ENCODE data around the gene MAGI2.
"Not testable (repeated sequence)": the region's sequence is repeated elsewhere in the genome, so short reads cannot be mapped to it uniquely, and the experiment has no call there.

Gene MAGI2

DNA sequence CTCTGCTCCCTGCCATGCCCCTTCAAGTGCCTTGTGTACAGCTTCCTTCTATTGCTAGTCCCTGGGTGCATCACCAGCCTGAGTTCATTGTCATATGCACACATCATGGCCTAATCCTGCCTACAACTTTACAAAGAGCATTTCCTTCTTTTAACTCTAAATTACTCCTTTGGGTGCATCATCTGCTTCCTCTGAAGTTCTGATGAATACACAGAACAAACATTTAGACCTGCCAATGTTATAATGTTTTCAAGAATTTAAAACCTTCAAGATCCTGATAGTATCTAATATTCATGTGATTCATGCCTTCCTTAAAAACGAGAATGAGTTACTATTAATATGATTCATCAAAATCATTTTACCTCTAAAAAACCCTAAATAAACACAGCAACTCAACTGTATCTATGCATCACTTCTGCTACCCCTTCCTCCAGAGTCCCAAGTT is 357.1 kb downstream of the MAGI2 start:
- DNase-seq = no peak
- Mint-ChIP-seq H3K27ac (no peak overlapping the region), H3K4me1 (no peaks in the 10 kb centered on the region), H3K4me3 (no peak overlapping the region), H3K36me3 (ENCODE audit: low read depth) (no peaks in the 10 kb centered on the region), H3K9me3 (no peaks in the 10 kb centered on the region), H3K27me3 (no peaks in the 10 kb centered on the region)
- no peak for ATAC-seq

DNA sequence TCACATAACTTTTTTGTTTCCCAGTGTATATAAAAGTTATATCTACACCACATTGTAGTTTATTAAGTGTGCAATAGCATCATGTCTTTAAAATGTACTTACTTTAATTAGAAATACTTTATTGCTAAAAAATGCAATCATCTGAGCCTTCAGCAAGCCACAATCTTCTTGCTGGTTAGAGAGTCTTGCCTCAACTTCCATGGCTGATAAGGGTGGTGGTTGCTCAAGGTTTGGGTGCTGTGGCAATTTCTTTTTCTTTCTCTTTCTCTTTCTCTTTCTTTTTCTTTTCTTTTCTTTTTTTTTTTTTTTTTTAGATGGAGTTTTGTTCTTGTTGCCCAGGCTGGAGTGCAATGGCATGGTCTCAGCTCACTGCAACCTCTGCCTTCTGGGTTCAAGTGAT is 360.0 kb downstream of the MAGI2 start:
- Mint-ChIP-seq H3K9me3 (no peaks in the 10 kb centered on the region), H3K27ac (no peak overlapping the region), H3K4me3 (no peak overlapping the region), H3K36me3 (ENCODE audit: low read depth) (no peaks in the 10 kb centered on the region), H3K27me3 (no peaks in the 10 kb centered on the region), H3K4me1 (no peaks in the 10 kb centered on the region)
- ATAC-seq (no peak), DNase-seq (no peak)

DNA sequence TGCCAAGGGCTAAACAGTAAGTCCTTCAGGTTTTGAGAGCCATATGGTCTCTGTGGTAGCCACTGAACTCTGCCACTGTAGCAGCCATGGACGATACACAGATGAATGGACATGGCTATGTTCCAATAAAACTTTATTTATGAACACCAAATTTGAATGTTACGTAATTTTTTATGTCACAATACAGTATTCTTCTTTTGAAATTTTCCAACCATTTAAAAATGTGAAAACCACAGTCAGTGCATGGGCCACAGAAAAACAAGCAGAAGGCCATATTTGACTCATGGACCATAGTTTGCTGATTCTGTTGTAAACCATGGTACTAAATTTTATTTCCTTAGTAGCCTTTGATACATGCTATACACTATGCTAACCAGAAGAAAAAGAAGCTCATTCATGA is 361.8 kb downstream of the MAGI2 start:
- peaks cover 4% of the 10 kb centered on the region for H3K9me3 Mint-ChIP-seq
- H3K4me3 Mint-ChIP-seq = no peak overlapping the region
- H3K36me3 Mint-ChIP-seq (ENCODE audit: low read depth) = no peaks in the 10 kb centered on the region
- ATAC-seq = no peak
- H3K27ac Mint-ChIP-seq = no peak overlapping the region
- no peaks in the 10 kb centered on the region for H3K4me1 Mint-ChIP-seq
- no peak for DNase-seq
- peaks cover 1% of the 10 kb centered on the region for H3K27me3 Mint-ChIP-seq

DNA sequence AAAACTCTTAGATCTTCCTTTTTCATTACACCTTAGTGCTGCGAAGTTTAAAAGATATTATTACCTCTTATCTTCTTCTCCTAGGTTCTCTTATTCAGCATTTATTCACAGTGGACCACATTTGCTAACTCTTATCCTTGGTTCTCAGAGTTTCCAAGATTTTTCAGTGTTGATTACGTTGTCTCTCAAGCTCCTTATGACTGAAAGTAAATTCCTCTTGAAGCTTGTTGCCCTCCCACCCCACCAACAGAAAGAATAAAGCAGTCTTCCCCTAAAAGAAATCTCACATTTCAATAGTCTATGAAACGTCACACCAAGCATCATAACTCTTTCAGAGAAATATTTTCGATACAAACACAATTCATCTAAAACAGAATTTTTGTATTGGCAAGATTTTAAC is 362.5 kb downstream of the MAGI2 start:
- Mint-ChIP-seq H3K27me3 (peaks cover 1% of the 10 kb centered on the region), H3K4me3 (no peak overlapping the region), H3K36me3 (ENCODE audit: low read depth) (no peaks in the 10 kb centered on the region), H3K4me1 (no peaks in the 10 kb centered on the region), H3K27ac (no peak overlapping the region), H3K9me3 (peaks cover 4% of the 10 kb centered on the region)
- DNase-seq = no peak
- ATAC-seq = no peak

DNA sequence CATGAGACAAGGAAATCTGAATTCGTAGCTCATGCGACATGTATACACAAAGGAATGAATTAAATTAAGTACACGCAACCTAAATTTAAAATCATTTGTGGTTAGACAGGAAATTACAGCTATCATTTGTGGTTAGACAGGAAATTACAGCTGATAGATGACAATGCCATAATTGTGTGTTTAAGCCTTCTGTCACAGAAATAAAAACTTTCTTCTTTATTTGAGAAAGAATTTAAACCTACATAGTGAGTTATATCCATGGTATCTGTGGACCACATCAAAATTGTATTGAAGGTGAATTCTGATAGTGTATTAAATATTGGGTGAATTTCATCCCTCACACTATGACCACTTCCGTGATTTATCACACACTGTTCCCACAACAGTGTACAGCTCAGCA is 362.9 kb downstream of the MAGI2 start:
- H3K4me3 Mint-ChIP-seq = no peak overlapping the region
- H3K9me3 Mint-ChIP-seq = peaks cover 6% of the 10 kb centered on the region
- H3K36me3 Mint-ChIP-seq (ENCODE audit: low read depth) = no peaks in the 10 kb centered on the region
- ATAC-seq (no peak), DNase-seq (no peak)
- peaks cover 1% of the 10 kb centered on the region for H3K27me3 Mint-ChIP-seq
- H3K27ac Mint-ChIP-seq = no peak overlapping the region
- no peaks in the 10 kb centered on the region for H3K4me1 Mint-ChIP-seq

DNA sequence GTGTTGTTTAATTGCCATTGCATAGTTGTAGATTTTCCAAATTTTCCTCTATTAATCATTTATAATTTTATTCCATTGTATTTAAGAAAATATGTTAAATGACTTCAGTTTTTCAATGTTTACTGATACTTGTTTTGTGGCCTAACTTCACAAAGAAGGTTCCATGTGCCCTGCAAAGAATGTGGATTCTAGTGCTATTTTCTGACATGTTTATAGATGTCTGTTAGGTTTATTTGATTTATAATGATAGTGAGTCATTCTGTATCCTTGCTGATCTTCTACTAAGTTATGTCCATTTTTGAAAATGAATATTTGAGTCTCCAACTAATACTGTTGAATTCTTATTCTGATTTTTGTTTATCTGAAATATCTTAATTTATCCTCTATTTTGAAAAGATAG is 369.0 kb downstream of the MAGI2 start:
- DNase-seq (no peak), ATAC-seq (no peak)
- Mint-ChIP-seq H3K36me3 (ENCODE audit: low read depth) (no peaks in the 10 kb centered on the region), H3K4me1 (no peaks in the 10 kb centered on the region), H3K4me3 (no peak overlapping the region), H3K27ac (no peak overlapping the region), H3K27me3 (peaks cover 1% of the 10 kb centered on the region), H3K9me3 (peaks cover 13% of the 10 kb centered on the region)

DNA sequence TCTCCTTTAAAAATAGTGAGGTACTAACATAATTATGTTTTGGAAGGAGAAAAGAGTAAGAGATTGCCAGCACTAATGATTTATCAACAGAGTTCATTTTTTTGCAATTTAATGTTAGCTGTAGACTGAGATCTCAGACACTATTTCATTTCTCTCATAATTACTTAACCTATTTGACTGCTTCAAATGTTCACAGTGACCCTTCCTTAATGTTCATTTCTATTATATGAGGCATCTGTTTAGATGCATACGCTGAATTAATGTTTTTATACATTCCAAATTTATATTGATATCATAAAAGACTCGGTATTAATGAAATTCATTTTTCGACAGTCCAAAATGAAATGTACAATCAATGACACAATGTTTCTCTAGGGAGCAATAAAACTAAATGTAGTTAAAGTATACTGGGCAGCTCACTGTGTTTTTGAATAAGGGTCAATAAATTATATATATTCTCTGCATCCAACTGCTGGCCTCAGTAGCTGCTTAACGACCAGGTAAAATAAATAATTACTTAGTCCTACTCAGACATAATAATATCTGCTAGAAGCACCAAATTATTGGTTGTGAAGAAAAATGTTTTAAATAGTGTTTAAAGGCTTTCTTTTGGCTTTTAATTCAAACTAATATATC is 373.4 kb downstream of the MAGI2 start:
- no peak for ATAC-seq
- H3K4me1 Mint-ChIP-seq = no peaks in the 10 kb centered on the region
- no peak for DNase-seq
- H3K9me3 Mint-ChIP-seq = peaks cover 5% of the 10 kb centered on the region
- H3K4me3 Mint-ChIP-seq = no peak overlapping the region
- H3K27ac Mint-ChIP-seq = no peak overlapping the region
- H3K36me3 Mint-ChIP-seq (ENCODE audit: low read depth) = no peaks in the 10 kb centered on the region
- no peaks in the 10 kb centered on the region for H3K27me3 Mint-ChIP-seq

DNA sequence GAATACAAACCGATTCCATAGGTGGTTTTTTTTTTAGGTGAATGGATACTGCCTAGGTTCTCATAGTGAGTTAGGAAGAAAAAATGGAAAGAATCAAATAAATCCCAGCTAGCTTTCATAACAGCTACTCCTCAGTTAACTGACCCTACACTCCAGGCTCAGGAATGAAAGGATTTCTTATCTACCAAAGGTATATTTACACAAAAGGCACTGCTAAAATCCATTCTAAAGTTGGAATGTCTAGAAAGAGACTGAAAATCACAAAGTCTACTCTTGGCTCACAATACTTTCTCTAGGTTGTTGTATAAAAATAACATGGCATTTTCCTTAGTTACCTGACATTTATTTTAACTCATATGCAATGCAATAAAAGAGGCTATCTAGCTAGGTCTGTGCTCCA is 375.2 kb downstream of the MAGI2 start:
- no peak for ATAC-seq
- peaks cover 8% of the 10 kb centered on the region for H3K9me3 Mint-ChIP-seq
- no peaks in the 10 kb centered on the region for H3K4me1 Mint-ChIP-seq
- H3K4me3 Mint-ChIP-seq = no peak overlapping the region
- no peak for DNase-seq
- no peak overlapping the region for H3K27ac Mint-ChIP-seq
- no peaks in the 10 kb centered on the region for H3K27me3 Mint-ChIP-seq
- no peaks in the 10 kb centered on the region for H3K36me3 Mint-ChIP-seq (ENCODE audit: low read depth)

DNA sequence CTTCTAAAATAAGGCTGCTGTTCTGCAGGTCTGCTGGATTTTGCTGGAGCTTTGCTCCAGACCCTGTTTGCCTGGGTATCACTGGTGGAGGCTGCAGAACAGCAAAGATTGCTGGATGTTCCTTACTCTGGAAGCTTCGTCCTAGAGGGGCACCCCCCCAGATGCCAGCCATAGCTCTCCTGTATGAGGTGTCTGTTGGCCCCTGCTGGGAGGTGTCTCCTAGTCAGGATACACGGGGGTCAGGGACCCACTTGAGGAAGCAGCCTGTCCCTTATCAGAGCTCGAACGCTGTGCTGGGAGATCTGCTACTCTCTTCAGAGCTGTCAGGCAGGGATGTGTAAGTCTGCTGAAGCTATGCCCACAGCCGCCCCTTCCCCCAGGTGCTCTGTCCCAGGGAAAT is 382.3 kb downstream of the MAGI2 start:
- peaks cover 17% of the 10 kb centered on the region for H3K9me3 Mint-ChIP-seq
- H3K27me3 Mint-ChIP-seq; H3K27ac Mint-ChIP-seq; H3K4me3 Mint-ChIP-seq; DNase-seq; H3K36me3 Mint-ChIP-seq (ENCODE audit: low read depth); ATAC-seq; H3K4me1 Mint-ChIP-seq: not testable (repeated sequence)

DNA sequence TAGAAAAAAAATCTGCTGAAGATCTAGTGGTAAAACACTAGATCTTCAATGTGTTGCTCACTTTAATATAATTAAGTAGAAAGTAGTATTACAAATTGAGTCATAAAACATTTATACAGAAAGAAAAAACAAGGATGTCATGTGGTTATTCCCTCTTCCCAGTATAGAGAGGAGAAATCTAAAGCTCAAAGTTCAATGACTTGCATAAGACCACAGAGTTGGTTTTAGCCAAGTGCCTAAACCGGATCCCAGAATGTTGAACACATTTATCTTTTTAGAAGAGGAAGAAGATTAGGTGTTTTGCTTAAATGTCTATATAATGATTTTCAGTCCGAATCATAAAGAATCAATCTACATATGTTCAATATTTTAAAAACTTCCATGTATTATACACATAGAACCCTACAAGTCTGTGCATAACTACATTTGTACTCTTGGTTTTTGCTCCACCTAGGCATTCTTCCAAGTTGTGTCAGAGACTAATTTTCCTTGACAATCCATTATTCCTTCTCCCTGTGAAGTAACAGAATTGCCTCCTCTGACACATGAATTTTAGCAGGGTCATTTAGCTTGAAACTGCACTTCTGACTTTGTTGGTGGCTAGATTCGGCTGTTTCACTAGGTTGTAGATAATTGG is 389.2 kb downstream of the MAGI2 start:
- peaks cover 17% of the 10 kb centered on the region for H3K9me3 Mint-ChIP-seq
- H3K27ac Mint-ChIP-seq = no peak overlapping the region
- no peak for DNase-seq
- no peak for ATAC-seq
- no peaks in the 10 kb centered on the region for H3K27me3 Mint-ChIP-seq
- H3K4me3 Mint-ChIP-seq = no peak overlapping the region
- no peaks in the 10 kb centered on the region for H3K36me3 Mint-ChIP-seq (ENCODE audit: low read depth)
- no peaks in the 10 kb centered on the region for H3K4me1 Mint-ChIP-seq

DNA sequence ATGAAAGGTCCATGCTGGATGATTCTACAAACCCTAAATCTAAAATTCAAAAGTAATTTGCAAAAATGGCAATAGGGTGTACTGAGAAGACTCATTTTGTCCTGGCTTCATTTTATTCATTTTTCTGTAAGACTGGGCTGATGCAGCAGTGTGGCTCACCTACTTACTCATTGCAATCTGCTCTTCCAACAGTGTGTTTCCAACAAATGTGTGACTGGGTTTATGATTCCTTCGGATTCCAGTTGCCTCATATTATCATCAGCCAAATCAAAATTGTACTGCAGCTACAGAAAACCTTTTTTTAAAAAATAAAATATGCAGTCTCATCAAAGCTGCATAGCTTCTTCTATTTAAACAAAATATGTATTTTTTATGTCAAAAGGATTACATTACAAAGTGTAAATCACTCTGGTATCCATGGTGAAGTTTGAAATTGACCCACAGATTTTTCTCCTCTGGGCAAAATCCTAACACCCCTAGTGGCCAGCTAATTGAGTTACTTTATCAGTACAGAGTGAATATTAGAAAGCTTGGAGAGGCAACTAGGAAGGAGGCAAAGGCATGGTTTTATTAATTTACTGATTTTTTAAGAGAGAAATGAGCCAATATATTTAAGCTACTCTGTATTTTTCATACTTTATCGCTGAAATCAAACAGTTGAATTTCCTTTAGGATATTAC is 390.3 kb downstream of the MAGI2 start:
- no peaks in the 10 kb centered on the region for H3K36me3 Mint-ChIP-seq (ENCODE audit: low read depth)
- ATAC-seq (no peak), DNase-seq (no peak)
- H3K9me3 Mint-ChIP-seq = peaks cover 10% of the 10 kb centered on the region
- no peak overlapping the region for H3K4me3 Mint-ChIP-seq
- H3K27ac Mint-ChIP-seq = no peak overlapping the region
- H3K4me1 Mint-ChIP-seq = no peaks in the 10 kb centered on the region
- H3K27me3 Mint-ChIP-seq = no peaks in the 10 kb centered on the region

DNA sequence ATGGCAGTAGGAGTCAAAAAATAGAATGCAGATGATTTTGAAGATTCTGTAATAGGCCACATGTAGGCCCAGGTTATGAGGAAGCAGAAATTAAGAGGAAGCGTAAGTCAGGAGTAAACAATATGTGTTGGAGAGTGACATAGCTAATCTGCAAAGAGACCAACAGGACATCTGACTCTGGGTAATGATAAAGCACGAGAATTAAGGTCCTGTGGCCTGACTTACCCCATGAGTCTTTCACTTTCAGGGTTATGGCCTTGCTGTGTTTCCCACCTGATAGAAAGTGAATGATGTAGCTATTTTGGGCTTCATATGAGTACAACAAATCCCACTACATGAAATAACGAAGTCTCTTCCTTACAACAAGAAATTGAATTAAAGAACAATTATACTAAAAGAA is 393.0 kb downstream of the MAGI2 start:
- H3K27me3 Mint-ChIP-seq = no peaks in the 10 kb centered on the region
- H3K27ac Mint-ChIP-seq = no peak overlapping the region
- no peak for ATAC-seq
- H3K4me3 Mint-ChIP-seq = no peak overlapping the region
- no peak for DNase-seq
- H3K36me3 Mint-ChIP-seq (ENCODE audit: low read depth) = no peaks in the 10 kb centered on the region
- peaks cover 8% of the 10 kb centered on the region for H3K9me3 Mint-ChIP-seq
- no peaks in the 10 kb centered on the region for H3K4me1 Mint-ChIP-seq

DNA sequence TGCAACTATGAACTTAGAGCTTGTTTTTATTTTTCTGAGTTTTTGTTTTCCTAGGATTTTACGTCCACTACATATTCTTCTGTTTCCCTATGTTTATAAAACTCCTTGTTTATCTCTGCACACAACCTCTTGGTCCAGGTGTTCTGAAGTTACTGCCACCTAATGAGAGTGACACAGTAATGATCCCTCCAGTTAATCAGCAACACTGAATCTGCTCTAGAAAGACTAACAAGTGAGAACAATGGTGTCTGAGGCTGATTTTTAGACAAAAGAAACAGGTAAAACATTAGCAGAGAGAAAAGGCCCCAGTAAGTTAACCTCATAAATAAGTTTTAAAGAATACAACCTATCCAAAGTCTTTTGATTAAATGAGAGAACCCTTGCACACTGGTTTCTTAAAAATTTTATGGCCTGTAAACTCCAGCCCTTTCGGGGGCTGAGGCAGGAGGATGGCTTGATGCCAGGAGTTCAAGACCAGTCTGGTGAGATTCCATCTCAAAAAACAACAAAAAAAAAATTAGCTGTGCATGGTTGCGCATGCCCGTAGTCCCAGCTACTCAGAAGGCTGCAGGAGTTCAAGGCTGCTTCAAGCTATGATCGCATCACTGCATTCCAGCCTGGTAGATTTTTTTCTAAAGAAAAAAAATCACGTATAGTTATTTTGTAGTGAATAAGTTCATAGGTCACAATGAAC is 397.6 kb downstream of the MAGI2 start:
- H3K27me3 Mint-ChIP-seq = no peaks in the 10 kb centered on the region
- DNase-seq (no peak), ATAC-seq (no peak)
- H3K27ac Mint-ChIP-seq = no peak overlapping the region
- no peak overlapping the region for H3K4me3 Mint-ChIP-seq
- H3K9me3 Mint-ChIP-seq = peaks cover 3% of the 10 kb centered on the region
- no peaks in the 10 kb centered on the region for H3K4me1 Mint-ChIP-seq
- H3K36me3 Mint-ChIP-seq (ENCODE audit: low read depth) = no peaks in the 10 kb centered on the region

DNA sequence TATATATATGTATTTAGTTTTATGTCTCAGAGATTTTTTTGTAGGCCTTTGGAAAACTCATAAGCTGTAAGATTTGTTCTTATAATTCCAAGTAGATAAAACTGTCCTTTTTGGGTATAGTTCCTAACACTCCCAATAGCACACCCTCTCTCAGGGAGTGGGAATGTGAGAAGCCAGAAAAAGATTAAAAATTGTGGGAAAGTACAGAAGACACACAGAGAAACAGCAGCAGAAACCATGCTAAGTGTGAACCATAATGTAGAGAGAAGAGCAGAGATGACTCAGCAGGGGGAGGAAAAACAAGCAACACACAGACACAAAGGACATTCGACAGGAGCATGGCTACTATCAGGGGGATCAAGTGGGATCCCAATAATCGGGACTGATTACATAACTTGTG is 401.6 kb downstream of the MAGI2 start:
- ATAC-seq = no peak
- no peak for DNase-seq
- no peak overlapping the region for H3K4me3 Mint-ChIP-seq
- no peaks in the 10 kb centered on the region for H3K4me1 Mint-ChIP-seq
- H3K9me3 Mint-ChIP-seq = peaks cover 6% of the 10 kb centered on the region
- no peaks in the 10 kb centered on the region for H3K36me3 Mint-ChIP-seq (ENCODE audit: low read depth)
- no peak overlapping the region for H3K27ac Mint-ChIP-seq
- H3K27me3 Mint-ChIP-seq = no peaks in the 10 kb centered on the region

DNA sequence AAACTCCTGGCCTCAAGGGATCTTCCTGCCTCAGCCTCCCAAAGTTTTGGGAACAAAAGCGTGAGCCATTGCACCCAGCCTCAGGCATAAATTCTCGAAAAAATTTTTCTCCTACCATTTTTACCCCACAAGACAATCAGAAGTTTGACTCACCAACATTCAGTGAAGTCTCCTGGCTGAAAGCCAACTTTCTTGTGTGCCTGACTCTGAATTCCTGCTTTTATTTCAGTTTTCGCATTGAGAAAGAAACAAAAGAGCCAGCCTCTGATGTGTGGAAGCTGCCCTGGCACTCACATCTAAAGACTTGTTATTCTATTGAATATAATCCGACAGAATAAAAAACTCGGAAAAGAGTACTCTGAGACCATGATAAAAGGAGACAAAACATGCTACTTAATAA is 402.9 kb downstream of the MAGI2 start:
- Mint-ChIP-seq H3K36me3 (ENCODE audit: low read depth) (no peaks in the 10 kb centered on the region), H3K9me3 (peaks cover 6% of the 10 kb centered on the region), H3K27me3 (no peaks in the 10 kb centered on the region), H3K27ac (no peak overlapping the region), H3K4me1 (no peaks in the 10 kb centered on the region), H3K4me3 (no peak overlapping the region)
- no peak for DNase-seq
- ATAC-seq = no peak

Data from activated naive CD8-positive, alpha-beta T cell treated with anti-CD3 and anti-CD28 coated beads, Interleukin-2, amount 50 U/mL, for 24 hours (primary cell).